GM12878 (cell line): ENCODE measurements around the gene LCLAT1. TPM values are rescaled to one million over a fixed set of nuclear protein-coding genes. Genes with fewer than 3 reads are reported as not detected.

Source experiments
- ATAC-seq: fragments of 200-7000 bp; cut with Tn5 transposase; 3 replicates; pipeline ENCODE4 v1.9.1; 2020; ENCODE audit warnings: mild to moderate bottlenecking, moderate library complexity
- BruUV-seq: library from RNA; stranded (reverse); fragments of 400-500 nt; replicated peaks from 2 replicates; lab custom pipeline; 2021; lab: Mats Ljungman, UMichigan
- CTCF ChIA-PET: fragments of 300-600 bp; sonication (Branson Sonifier 250); formaldehyde crosslinking; extraction: SDS; loops from one replicate; lab custom pipeline; 2021; ENCODE audit warnings: inconsistent platforms; lab: Yijun Ruan, JAX
- POLR2A ChIA-PET: fragments of 350-600 bp; formaldehyde crosslinking; extraction: SDS; loops from one replicate; lab custom pipeline; 2021; ENCODE audit warnings: inconsistent platforms; lab: Charles Lee
- RAD21 ChIA-PET: fragments of 300-600 bp; sonication (Branson Sonifier 250); formaldehyde crosslinking; loops from one replicate; lab custom pipeline; 2023; ENCODE audit warnings: antibody characterized with exemption; ENCODE audit not compliant: unreplicated experiment; lab: Charles Lee
- SMC1A ChIA-PET: fragments of 300-600 bp; sonication (Branson Sonifier 250); formaldehyde crosslinking; loops from one replicate; lab custom pipeline; 2023; ENCODE audit not compliant: unreplicated experiment, uncharacterized antibody; lab: Charles Lee
- DNase-seq: peaks from one replicate; pipeline ENCODE4 v3.0.0-alpha.2; 2011; ENCODE audit warnings: low read depth, low spot score
- FAIRE-seq: peaks from 3 replicates; lab custom pipeline; 2011; peaks lifted over from hg19 to GRCh38; lab: Jason Lieb, UNC
- H2AFZ ChIP-seq: 2 replicates; pipeline ENCODE4 v1.6.0; 2011; ENCODE audit warnings: low read depth, low read length, control low read depth; ENCODE audit not compliant: control insufficient read depth
- H3K27ac ChIP-seq: 2 replicates; pipeline ENCODE4 v1.5.1; 2011; ENCODE audit warnings: control low read depth; ENCODE audit not compliant: control insufficient read depth, insufficient read depth
- H3K27me3 ChIP-seq, 2 experiments: replicated peaks in 1 of 2; 2 replicates each; pipeline versions ENCODE4 v1.6.0 to v1.6.1; 2011; ENCODE audit warnings: low read length in 1 of 2; ENCODE audit not compliant: control insufficient read depth in 2 of 2, insufficient read depth in 2 of 2
- H3K36me3 ChIP-seq, 2 experiments: 2 replicates each; pipeline ENCODE4 v1.5.1; 2011; ENCODE audit warnings: low read length in 1 of 2; ENCODE audit not compliant: control insufficient read depth in 2 of 2, insufficient read depth in 2 of 2
- H3K4me1 ChIP-seq: 2 replicates; pipeline ENCODE4 v1.6.1; 2011; ENCODE audit warnings: mild to moderate bottlenecking, low read length, moderate library complexity, mixed read lengths; ENCODE audit not compliant: control insufficient read depth, insufficient read depth
- H3K4me2 ChIP-seq: 2 replicates; pipeline ENCODE4 v1.6.0; 2011; ENCODE audit warnings: control low read depth; ENCODE audit not compliant: control insufficient read depth, insufficient read depth
- H3K4me3 ChIP-seq: fragments of 200-600 bp; sonication (generic); 2 replicates; pipeline ENCODE4 v1.5.1; 2016
- H3K79me2 ChIP-seq: 2 replicates; pipeline ENCODE4 v1.6.0; 2011; ENCODE audit warnings: low read length; ENCODE audit not compliant: control insufficient read depth, insufficient read depth
- H3K9ac ChIP-seq: 2 replicates; pipeline ENCODE4 v1.8.0; 2011; ENCODE audit warnings: low read length, control low read depth, mixed read lengths; ENCODE audit not compliant: control insufficient read depth, insufficient read depth
- H3K9me3 ChIP-seq: replicated peaks from 3 replicates; pipeline ENCODE4 v1.5.1; 2011; ENCODE audit warnings: mild to moderate bottlenecking, low read length; ENCODE audit not compliant: control insufficient read depth, insufficient read depth
- H4K20me1 ChIP-seq: 2 replicates; pipeline ENCODE4 v1.6.0; 2011; ENCODE audit not compliant: control insufficient read depth, insufficient read depth
- CBX5 ChIP-seq: sonication (generic); IDR thresholded peaks from 2 replicates; pipeline ENCODE4 v1.6.1; 2016; ENCODE audit warnings: low read depth, moderate library complexity, mild to moderate bottlenecking, inconsistent platforms
- CHD2 ChIP-seq: IDR thresholded peaks from 2 replicates; pipeline ENCODE4 v1.6.1; 2011; ENCODE audit warnings: low read depth, low read length, improper control_type of control experiment, borderline replicate concordance
- CHD4 ChIP-seq: fragments of 200-600 bp; sonication (generic); IDR thresholded peaks from 2 replicates; pipeline ENCODE4 v1.6.1; 2016; ENCODE audit warnings: mild to moderate bottlenecking
- CREB1 ChIP-seq: IDR thresholded peaks from 2 replicates; pipeline ENCODE4 v1.6.1; 2012; ENCODE audit warnings: low read depth, mild to moderate bottlenecking, inconsistent platforms
- GABPA ChIP-seq: IDR thresholded peaks from 2 replicates; pipeline ENCODE4 v1.6.1; 2014; ENCODE audit warnings: antibody characterized with exemption, low read depth, mild to moderate bottlenecking, inconsistent platforms
- HDGF ChIP-seq: fragments of 450-650 bp; IDR thresholded peaks from 2 replicates; pipeline ENCODE4 v1.6.1; 2016; ENCODE audit warnings: antibody characterized with exemption
- IKZF2 ChIP-seq, 2 experiments: fragments of 450-650 bp; IDR thresholded peaks; 2 replicates each; pipeline ENCODE4 v1.6.1; 2017; ENCODE audit warnings: mild to moderate bottlenecking in 2 of 2, moderate library complexity in 2 of 2
- IRF4 ChIP-seq: IDR thresholded peaks from 2 replicates; pipeline ENCODE4 v1.6.1; 2011; ENCODE audit warnings: low read depth, low read length
- KAT2A ChIP-seq: conservative IDR thresholded peaks from 2 replicates; pipeline ENCODE4 v1.6.1; 2011; ENCODE audit warnings: low read depth, low read length; ENCODE audit not compliant: control insufficient read depth
- LARP7 ChIP-seq: fragments of 450-650 bp; IDR thresholded peaks from 2 replicates; pipeline ENCODE4 v1.6.1; 2017; ENCODE audit warnings: mild to moderate bottlenecking
- POLR2A ChIP-seq: IDR thresholded peaks from 2 replicates; pipeline ENCODE4 v1.6.1; 2011; ENCODE audit warnings: low read depth, mild to moderate bottlenecking, low read length
- RB1 ChIP-seq: fragments of 450-650 bp; formaldehyde crosslinking; IDR thresholded peaks from 2 replicates; pipeline ENCODE4 v1.6.1; 2017; ENCODE audit warnings: mild to moderate bottlenecking, borderline replicate concordance
- RFX5 ChIP-seq: IDR thresholded peaks from 2 replicates; pipeline ENCODE4 v1.6.1; 2011; ENCODE audit warnings: low read depth, low read length, improper control_type of control experiment
- SRF ChIP-seq, 2 experiments: IDR thresholded peaks; 2 replicates each; pipeline ENCODE4 v1.6.1; 2011; ENCODE audit warnings: low read depth in 2 of 2, low read length in 2 of 2, mild to moderate bottlenecking in 1 of 2, moderate library complexity in 1 of 2
- STAT3 ChIP-seq: IDR thresholded peaks from 2 replicates; pipeline ENCODE4 v1.6.1; 2011; ENCODE audit warnings: low read depth, low read length, improper control_type of control experiment
- TBL1XR1 ChIP-seq: IDR thresholded peaks from 2 replicates; pipeline ENCODE4 v1.6.1; 2012; ENCODE audit warnings: low read depth, low read length, improper control_type of control experiment
- WGBS: methylation state at CpG from one replicate; pipeline ENCODE4 v1.1.6; 2016; ENCODE audit warnings: low lambda C conversion rate; ENCODE audit not compliant: insufficient replicate concordance, insufficient coverage; ENCODE audit errors: missing lambda C conversion rate; 5-methylcytosine and 5-hydroxymethylcytosine counted together
- in situ Hi-C: fragments of 300-500 bp; cut with MboI; formaldehyde crosslinking; loops from 9 replicates; pipeline ENCODE4 v1.14.3; 2018; ENCODE audit warnings: mixed read lengths
- intact Hi-C: fragments of 100-400 bp; cut with micrococcal nuclease; formaldehyde crosslinking; loops from one replicate; pipeline ENCODE4 v1.14.2; 2022; ENCODE audit not compliant: unreplicated experiment
- polyA plus RNA-seq, 11 experiments: library from polyadenylated mRNA; depleted of rRNA in 4 of 11; unstranded in 6 of 11; stranded (reverse) in 5 of 11; fragments of >200 nt; fragmentation: Nextera tagmentation in 4 of 11; fragmentation: Illumina TruSeq in 1 of 11; extraction: Ambion mirVana in 4 of 11; extraction: Trizol in 1 of 11; gene quantifications; 1 replicate in 1 of 11; 2 replicates in 10 of 11; pipeline versions ENCODE4 v1.2.1 to v1.2.3, GENCODE V29; 2011 to 2016; ENCODE audit warnings: inconsistent platforms in 2 of 11, missing spikeins in 2 of 11, low read depth in 1 of 11
- total RNA-seq, 4 experiments: library from RNA; depleted of rRNA in 3 of 4; stranded (reverse); fragments of >200 nt in 3 of 4; fragmentation: Illumina TruSeq in 1 of 4; extraction: Trizol in 1 of 4; gene quantifications; 2 replicates each; pipeline versions ENCODE4 v1.2.1 to v1.2.3, GENCODE V29; 2013 to 2021
- TF ChIP-seq, protein P1 (sequence below): fragments of 150-350 bp; IDR thresholded peaks from 2 replicates; pipeline ENCODE4 v1.6.1; 2014; ENCODE audit warnings: mild to moderate bottlenecking, low read depth, low read length
- TF ChIP-seq, protein P2 (sequence below): IDR thresholded peaks from 2 replicates; pipeline ENCODE4 v1.6.1; 2011; ENCODE audit warnings: borderline replicate concordance, low read depth, mild to moderate bottlenecking, moderate library complexity, mixed read lengths, low read length; ENCODE audit not compliant: insufficient read depth; ENCODE audit errors: extremely low read length

Gene LCLAT1
- total and polyA plus RNA-seq, 10 of the 15 experiments (the other 5 are each of a cell fraction or from before 2014, with no cell fraction given) = 8.1 to 33.0 (median 15.9) TPM

DNA sequence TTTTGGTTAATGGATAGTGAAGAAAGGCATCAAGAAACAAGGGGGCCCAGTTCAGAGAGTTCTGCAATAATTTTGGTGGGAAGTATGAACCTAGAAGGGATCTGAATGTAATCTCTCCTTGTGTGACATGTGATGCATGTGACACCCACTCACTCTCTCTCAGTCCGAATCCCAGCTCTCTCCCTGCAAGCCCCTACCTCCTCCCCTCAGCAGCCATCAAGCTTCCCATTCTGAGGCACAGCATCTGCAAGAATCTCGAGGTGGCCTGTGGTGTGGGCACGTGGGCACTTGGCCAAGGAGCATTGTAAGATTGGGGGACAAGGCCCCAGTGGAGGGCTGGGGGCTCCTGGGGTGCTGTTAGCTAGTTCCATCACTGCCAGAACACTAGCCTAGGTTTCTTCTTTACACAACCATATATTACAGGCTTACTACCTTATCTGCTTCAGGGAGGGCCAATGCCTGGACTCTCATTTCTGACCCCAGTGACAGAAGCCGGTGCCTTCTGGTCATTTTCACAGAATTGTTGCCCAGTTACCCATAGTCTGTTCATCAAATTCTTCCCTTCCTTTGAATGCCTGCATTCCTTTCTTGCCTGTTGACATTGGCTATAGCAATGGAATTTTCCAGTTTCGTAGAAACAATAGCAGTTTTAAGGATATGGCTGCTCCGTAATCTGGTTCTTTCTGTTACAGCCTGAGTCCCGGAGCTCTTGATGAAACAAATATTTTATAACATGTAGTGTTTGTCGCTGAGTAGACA, 13.3 kb upstream of the LCLAT1 start:
- intact Hi-C loops = no loop called here
- no peak overlapping the region for H3K27ac ChIP-seq
- H3K79me2 ChIP-seq = no peaks in the 10 kb centered on the region
- SMC1A ChIA-PET = interaction anchor here (0.9 to 9.1 kb wide), 3 partner anchors 10 to 258 kb away, joined by 3 to 96 read pairs (median 4); no protein-coding TSS in a partner anchor
- BruUV-seq = no TSS peak
- no peak overlapping the region for H3K9ac ChIP-seq
- WGBS = 68% methylated on average over 8 of the region's 8 CpGs
- DNase-seq = no peak
- RAD21 ChIA-PET = interaction anchor here (3.0 kb wide), 1 partner anchor 11 kb away, joined by 18 read pairs; no protein-coding TSS in a partner anchor
- H3K9me3 ChIP-seq = no peaks in the 10 kb centered on the region
- no peak for FAIRE-seq
- no peaks in the 10 kb centered on the region for H3K36me3 ChIP-seq
- no peak for ATAC-seq
- H3K4me1 ChIP-seq = peaks cover 2% of the 10 kb centered on the region; the same call in 1 of the 2 replicates
- in situ Hi-C loops = no loop called here
- H2AFZ ChIP-seq = no peak overlapping the region
- H3K27me3 ChIP-seq = no peaks in the 10 kb centered on the region
- POLR2A ChIA-PET = interaction anchor here (0.8 kb wide), 1 partner anchor 93 kb away, joined by 4 read pairs; no protein-coding TSS in a partner anchor
- H3K4me3 ChIP-seq = no peak overlapping the region
- CTCF ChIA-PET = interaction anchor here (1.9 kb wide), 1 partner anchor 99 kb away, joined by 11 read pairs; no protein-coding TSS in a partner anchor
- TF ChIP-seq RB1 = no peak
- no peak for TF ChIP-seq POLR2A
- TF ChIP-seq STAT3 = no peak
- TF ChIP-seq TBL1XR1 = no peak
- no peak for TF ChIP-seq HDGF
- TF ChIP-seq CBX5 = no peak
- no peak for TF ChIP-seq IRF4
- TF ChIP-seq CREB1 = no peak
- no peak for TF ChIP-seq CHD2
- TF ChIP-seq CHD4 = no peak
- TF ChIP-seq RFX5 = no peak
- TF ChIP-seq KAT2A = no peak
- TF ChIP-seq, protein P1, sequence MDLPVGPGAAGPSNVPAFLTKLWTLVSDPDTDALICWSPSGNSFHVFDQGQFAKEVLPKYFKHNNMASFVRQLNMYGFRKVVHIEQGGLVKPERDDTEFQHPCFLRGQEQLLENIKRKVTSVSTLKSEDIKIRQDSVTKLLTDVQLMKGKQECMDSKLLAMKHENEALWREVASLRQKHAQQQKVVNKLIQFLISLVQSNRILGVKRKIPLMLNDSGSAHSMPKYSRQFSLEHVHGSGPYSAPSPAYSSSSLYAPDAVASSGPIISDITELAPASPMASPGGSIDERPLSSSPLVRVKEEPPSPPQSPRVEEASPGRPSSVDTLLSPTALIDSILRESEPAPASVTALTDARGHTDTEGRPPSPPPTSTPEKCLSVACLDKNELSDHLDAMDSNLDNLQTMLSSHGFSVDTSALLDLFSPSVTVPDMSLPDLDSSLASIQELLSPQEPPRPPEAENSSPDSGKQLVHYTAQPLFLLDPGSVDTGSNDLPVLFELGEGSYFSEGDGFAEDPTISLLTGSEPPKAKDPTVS = no peak
- TF ChIP-seq LARP7 = no peak
- TF ChIP-seq IKZF2 (IDR thresholded peaks at IDR 0.05) = no peak
- TF ChIP-seq, protein P2, sequence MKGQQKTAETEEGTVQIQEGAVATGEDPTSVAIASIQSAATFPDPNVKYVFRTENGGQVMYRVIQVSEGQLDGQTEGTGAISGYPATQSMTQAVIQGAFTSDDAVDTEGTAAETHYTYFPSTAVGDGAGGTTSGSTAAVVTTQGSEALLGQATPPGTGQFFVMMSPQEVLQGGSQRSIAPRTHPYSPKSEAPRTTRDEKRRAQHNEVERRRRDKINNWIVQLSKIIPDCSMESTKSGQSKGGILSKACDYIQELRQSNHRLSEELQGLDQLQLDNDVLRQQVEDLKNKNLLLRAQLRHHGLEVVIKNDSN = no peak
- TF ChIP-seq GABPA = no peak
- TF ChIP-seq SRF (IDR thresholded peaks at IDR 0.05; ENCODE audit: low read depth in 2 of 2, low read length in 2 of 2) = no peak
- TF ChIP-seq, all 136 proteins: peak for 0
- H4K20me1 ChIP-seq = no peaks in the 10 kb centered on the region
- H3K4me2 ChIP-seq = no peak overlapping the region
